ENCODE results near the gene TTLL10. TPM values are rescaled to one million over a fixed set of nuclear protein-coding genes. Genes with fewer than 3 reads are reported as not detected.
A peak's percentile ranks its signal among the peaks of the same experiment; 100 is the strongest.

The TTLL10 gene
- total RNA-seq, 4 donors from 2014 or later: not detected

- peaks cover 14% of the 10 kb centered on the region for H3K27me3 ChIP-seq
- peaks cover 58% of the 10 kb centered on the region for H3K4me1 ChIP-seq
- 94% methylated on average over 10 of the region's 31 CpGs for WGBS
- DNase-seq (ENCODE audit: low spot score in 2 of 2): peak in 1 of 2 donors; percentile 59
- H3K4me3 ChIP-seq: no peak overlapping the region
- H3K36me3 ChIP-seq: peaks cover under 1% of the 10 kb centered on the region
- no peaks in the 10 kb centered on the region for H3K9me3 ChIP-seq
- H3K27ac ChIP-seq: no peak overlapping the region
- no peak for TF ChIP-seq EP300 (IDR thresholded peaks at IDR 0.05)
- no peak for TF ChIP-seq POLR2A (IDR thresholded peaks at IDR 0.05)
- no peak for TF ChIP-seq POLR2AphosphoS5 (IDR thresholded peaks at IDR 0.05)
- no peak for TF ChIP-seq CTCF (IDR thresholded peaks at IDR 0.05)
These were observed 37.3 kb downstream of the TTLL10 start for GRCh38 chr1:1210726-1211540.

GRCh38 chr1:1211541-1212441 lies 38.1 kb downstream of the TTLL10 start:
- Histone ChIP-seq H3K36me3 (peaks cover 9% of the 10 kb centered on the region), H3K4me3 (peak overlapping the region; percentile 32), H3K27ac (no peak overlapping the region), H3K9me3 (no peaks in the 10 kb centered on the region), H3K27me3 (peaks cover 6% of the 10 kb centered on the region), H3K4me1 (peaks cover 50% of the 10 kb centered on the region)
- DNase-seq (ENCODE audit: low spot score in 2 of 2): no peak
- 83% methylated on average over 8 of the region's 28 CpGs for WGBS
- TF ChIP-seq POLR2A (IDR thresholded peaks at IDR 0.05) (no peak), CTCF (IDR thresholded peaks at IDR 0.05) (no peak), POLR2AphosphoS5 (IDR thresholded peaks at IDR 0.05) (no peak), EP300 (IDR thresholded peaks at IDR 0.05) (no peak)

GRCh38 chr1:1212780-1213344 lies 39.2 kb downstream of the TTLL10 start:
- H3K4me3 ChIP-seq: peak overlapping the region; percentile 32
- no peaks in the 10 kb centered on the region for H3K9me3 ChIP-seq
- no CpG with 5 or more reads among the region's 24 CpGs for WGBS
- DNase-seq (ENCODE audit: low spot score in 2 of 2): no peak
- no peak overlapping the region for H3K27ac ChIP-seq
- H3K27me3 ChIP-seq: no peaks in the 10 kb centered on the region
- H3K4me1 ChIP-seq: peaks cover 43% of the 10 kb centered on the region
- TF ChIP-seq CTCF (IDR thresholded peaks at IDR 0.05) (no peak), POLR2AphosphoS5 (IDR thresholded peaks at IDR 0.05) (no peak), POLR2A (IDR thresholded peaks at IDR 0.05) (no peak), EP300 (IDR thresholded peaks at IDR 0.05) (no peak)
- peaks cover 20% of the 10 kb centered on the region for H3K36me3 ChIP-seq

- TF ChIP-seq POLR2A (IDR thresholded peaks at IDR 0.05) (no peak), CTCF (IDR thresholded peaks at IDR 0.05) (no peak)
- Histone ChIP-seq H3K4me3 (peak within 1 kb of the TSS; percentile 32), H3K36me3 (peaks cover 27% of the 10 kb centered on the region), H3K9me3 (no peaks in the 10 kb centered on the region), H3K27me3 (no peaks in the 10 kb centered on the region), H3K4me1 (peaks cover 41% of the 10 kb centered on the region), H3K27ac (no peak within 1 kb of the TSS)
- DNase-seq (ENCODE audit: low spot score in 2 of 2): no peak
- 32% methylated on average over 18 of the region's 56 CpGs for WGBS
These were observed 39.9 kb downstream of the TTLL10 start, which contains the start of gene TNFRSF4 for GRCh38 chr1:1213345-1214265. Gene TNFRSF4 (minus strand): TSS chr1:1214153. CDS start chr1:1214127, 26 bp downstream.
